Transverse colon (tissue), 4 donors: ENCODE results near the gene NPAS3.

ENCODE experiments used
- CTCF ChIP-seq, 5 experiments: fragments of 200-600 bp in 3 of 5; fragments of 450-650 bp in 2 of 5; sonication (generic) in 3 of 5; IDR thresholded peaks; 1 replicate in 2 of 5; 2 replicates in 3 of 5; pipeline ENCODE4 v1.5.1; 2016 to 2017; ENCODE audit warnings: antibody characterized with exemption in 5 of 5, inconsistent platforms in 3 of 5, mild to moderate bottlenecking in 2 of 5, moderate library complexity in 1 of 5
- POLR2A ChIP-seq: fragments of 450-650 bp; IDR thresholded peaks from one replicate; pipeline ENCODE4 v1.6.1; 2016; ENCODE audit warnings: antibody characterized with exemption, mild to moderate bottlenecking, moderate library complexity
- POLR2AphosphoS5 ChIP-seq, 3 donors: sonication (generic); formaldehyde crosslinking; IDR thresholded peaks; one replicate each; pipeline ENCODE4 v1.6.1; 2016; ENCODE audit warnings: antibody characterized with exemption in 3 of 3

DNA sequence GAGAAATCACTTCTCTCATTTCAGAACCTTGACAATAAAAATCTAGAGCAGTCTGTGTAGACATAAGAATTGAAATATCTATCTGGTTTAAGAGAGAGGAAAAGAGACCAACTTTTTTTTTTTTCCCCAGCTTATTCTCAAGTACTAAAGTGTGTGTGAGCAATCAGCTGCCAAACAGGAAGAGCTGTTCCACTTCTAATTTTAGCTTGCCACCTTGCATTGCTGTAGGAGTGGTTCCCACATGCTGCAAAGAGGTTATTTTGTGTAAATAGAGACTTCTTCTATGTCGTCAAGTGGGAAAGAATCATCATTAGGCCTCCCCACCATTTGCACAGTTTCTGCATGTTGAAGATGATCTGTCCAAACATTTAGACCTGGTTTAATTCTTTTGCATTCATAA is 142.6 kb downstream of the NPAS3 start:
- TF ChIP-seq CTCF (IDR thresholded peaks at IDR 0.05) (no peak), POLR2A (no peak), POLR2AphosphoS5 (IDR thresholded peaks at IDR 0.05) (no peak)
